SU-DHL-6 (cell line): ENCODE results near the gene ACACA.

Experiments used
- CTCF ChIP-seq: fragments of 200-600 bp; sonication (generic); IDR thresholded peaks from one replicate; pipeline ENCODE4 v1.5.1; 2017; ENCODE audit warnings: antibody characterized with exemption, mild to moderate bottlenecking, low read length, moderate library complexity; ENCODE audit not compliant: insufficient read depth, poor library complexity, severe bottlenecking
- EZH2phosphoT487 ChIP-seq: fragments of 200-600 bp; sonication (generic), shearing (Covaris generic); conservative IDR thresholded peaks from 2 replicates; pipeline ENCODE4 v1.6.1; 2018; ENCODE audit warnings: mild to moderate bottlenecking, antibody characterized with exemption, low read length, moderate library complexity, mixed read lengths

- TF ChIP-seq CTCF (no peak), EZH2phosphoT487 (no peak)
Measured at GRCh38 chr17:37300683-37301082, 106.0 kb downstream of the ACACA start.
